HCT116 (cell line): ENCODE measurements around the gene ZBTB7B. TPM values are rescaled to one million over a fixed set of nuclear protein-coding genes. Genes with fewer than 3 reads are reported as not detected.

Source experiments
- CBX3 ChIP-seq: IDR thresholded peaks from 2 replicates; pipeline ENCODE4 v1.6.1; 2012; ENCODE audit warnings: low read depth
- CEBPB ChIP-seq: IDR thresholded peaks from 2 replicates; pipeline ENCODE4 v1.6.1; 2012; ENCODE audit warnings: low read depth
- EZH2 ChIP-seq: fragments of 200-600 bp; sonication (generic); IDR thresholded peaks from 2 replicates; pipeline ENCODE4 v1.6.1; 2017; ENCODE audit warnings: antibody characterized with exemption, mixed run types
- JUND ChIP-seq: IDR thresholded peaks from 2 replicates; pipeline ENCODE4 v1.6.1; 2012
- POLR2AphosphoS5 ChIP-seq: IDR thresholded peaks from 2 replicates; pipeline ENCODE4 v1.6.1; 2011; ENCODE audit warnings: mild to moderate bottlenecking, low read depth, low read length, moderate library complexity
- RAD21 ChIP-seq: IDR thresholded peaks from 2 replicates; pipeline ENCODE4 v1.6.1; 2012; ENCODE audit warnings: low read depth, mild to moderate bottlenecking
- SP1 ChIP-seq: IDR thresholded peaks from 2 replicates; pipeline ENCODE4 v1.6.1; 2012; ENCODE audit warnings: low read depth
- ZFX ChIP-seq: fragments of 450-650 bp; IDR thresholded peaks from 2 replicates; pipeline ENCODE4 v1.6.1; 2017
- total RNA-seq: library from RNA; stranded (reverse); gene quantifications from one replicate; pipeline ENCODE4 v1.2.1, GENCODE V29; 2021; ENCODE audit not compliant: unreplicated experiment
- TF ChIP-seq, protein P1 (sequence below), 3 experiments: fragments of 200-600 bp in 1 of 3; sonication (generic) in 1 of 3; IDR thresholded peaks in 2 of 3; conservative IDR thresholded peaks in 1 of 3; 2 replicates each; pipeline ENCODE4 v1.5.1; 2012 to 2017; ENCODE audit warnings: low read depth in 2 of 3, low read length in 2 of 3, antibody characterized with exemption in 1 of 3, borderline replicate concordance in 1 of 3, control low read depth in 1 of 3, mild to moderate bottlenecking in 1 of 3, mixed read lengths in 1 of 3, mixed run types in 1 of 3, moderate library complexity in 1 of 3; ENCODE audit not compliant: insufficient read depth in 1 of 3
- TF ChIP-seq, protein P2 (sequence below): IDR thresholded peaks from 2 replicates; pipeline ENCODE4 v1.6.1; 2011; ENCODE audit warnings: mild to moderate bottlenecking, low read length, moderate library complexity; ENCODE audit not compliant: insufficient replicate concordance; ENCODE audit errors: extremely low read depth

The ZBTB7B gene
- total RNA-seq, 1 experiment from 2014 or later, result 57.0 TPM

DNA sequence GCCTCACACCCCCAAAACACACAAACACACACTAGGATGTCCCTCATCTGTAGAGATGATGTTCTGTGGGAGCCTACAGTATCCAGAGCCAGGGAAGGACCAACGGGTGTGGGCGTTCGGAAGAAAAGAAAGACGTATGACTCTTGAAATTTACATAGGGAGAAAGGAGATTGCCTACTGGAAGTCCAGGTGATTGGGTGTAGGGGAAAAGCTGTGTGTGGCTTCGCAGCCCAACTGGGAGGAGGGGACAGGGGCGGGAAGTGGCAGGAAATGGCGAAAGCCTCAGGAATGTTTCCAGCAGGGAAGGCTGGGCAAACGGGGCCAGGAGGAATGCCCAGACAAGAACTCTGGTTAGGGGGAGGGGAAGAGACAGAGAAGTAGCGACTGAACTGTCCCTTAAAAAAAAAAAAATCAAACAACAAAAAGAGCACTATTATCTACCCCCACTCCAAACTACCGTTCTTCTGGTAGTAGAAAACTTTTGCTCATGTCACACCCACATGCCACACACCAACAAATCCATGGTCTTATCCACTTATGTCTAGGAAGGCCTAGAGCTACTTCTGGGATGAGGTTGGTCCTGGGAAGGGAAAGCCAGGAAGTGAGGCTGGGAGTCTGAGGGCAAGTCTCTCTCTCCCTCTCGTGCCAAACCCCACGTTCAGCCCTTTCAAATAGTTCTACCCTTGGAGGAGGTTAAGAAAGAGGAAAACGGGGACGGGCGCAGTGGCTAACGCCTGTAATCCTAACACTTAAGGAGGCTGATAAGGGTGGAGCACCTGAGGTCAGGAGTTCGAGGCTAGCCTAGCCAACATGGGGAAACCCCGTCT lies 29.9 kb upstream of the ZBTB7B start (continued):
- TF ChIP-seq, protein P1, sequence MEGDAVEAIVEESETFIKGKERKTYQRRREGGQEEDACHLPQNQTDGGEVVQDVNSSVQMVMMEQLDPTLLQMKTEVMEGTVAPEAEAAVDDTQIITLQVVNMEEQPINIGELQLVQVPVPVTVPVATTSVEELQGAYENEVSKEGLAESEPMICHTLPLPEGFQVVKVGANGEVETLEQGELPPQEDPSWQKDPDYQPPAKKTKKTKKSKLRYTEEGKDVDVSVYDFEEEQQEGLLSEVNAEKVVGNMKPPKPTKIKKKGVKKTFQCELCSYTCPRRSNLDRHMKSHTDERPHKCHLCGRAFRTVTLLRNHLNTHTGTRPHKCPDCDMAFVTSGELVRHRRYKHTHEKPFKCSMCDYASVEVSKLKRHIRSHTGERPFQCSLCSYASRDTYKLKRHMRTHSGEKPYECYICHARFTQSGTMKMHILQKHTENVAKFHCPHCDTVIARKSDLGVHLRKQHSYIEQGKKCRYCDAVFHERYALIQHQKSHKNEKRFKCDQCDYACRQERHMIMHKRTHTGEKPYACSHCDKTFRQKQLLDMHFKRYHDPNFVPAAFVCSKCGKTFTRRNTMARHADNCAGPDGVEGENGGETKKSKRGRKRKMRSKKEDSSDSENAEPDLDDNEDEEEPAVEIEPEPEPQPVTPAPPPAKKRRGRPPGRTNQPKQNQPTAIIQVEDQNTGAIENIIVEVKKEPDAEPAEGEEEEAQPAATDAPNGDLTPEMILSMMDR (IDR thresholded peaks at IDR 0.05 in 2 of 3, conservative IDR thresholded peaks at IDR 0.05 in 1 of 3; ENCODE audit: borderline replicate concordance in 1 of 3, insufficient read depth in 1 of 3, low read depth in 2 of 3, low read length in 2 of 3), result no peak
- TF ChIP-seq ZFX (0 out of 2 replicates have a peak, but pooled peaks have one; percentile 25), SP1 (no peak), JUND (no peak), CEBPB (no peak), RAD21 (no peak), POLR2AphosphoS5 (peak; percentile 66), CBX3 (no peak), EZH2 (no peak)
- TF ChIP-seq, protein P2, sequence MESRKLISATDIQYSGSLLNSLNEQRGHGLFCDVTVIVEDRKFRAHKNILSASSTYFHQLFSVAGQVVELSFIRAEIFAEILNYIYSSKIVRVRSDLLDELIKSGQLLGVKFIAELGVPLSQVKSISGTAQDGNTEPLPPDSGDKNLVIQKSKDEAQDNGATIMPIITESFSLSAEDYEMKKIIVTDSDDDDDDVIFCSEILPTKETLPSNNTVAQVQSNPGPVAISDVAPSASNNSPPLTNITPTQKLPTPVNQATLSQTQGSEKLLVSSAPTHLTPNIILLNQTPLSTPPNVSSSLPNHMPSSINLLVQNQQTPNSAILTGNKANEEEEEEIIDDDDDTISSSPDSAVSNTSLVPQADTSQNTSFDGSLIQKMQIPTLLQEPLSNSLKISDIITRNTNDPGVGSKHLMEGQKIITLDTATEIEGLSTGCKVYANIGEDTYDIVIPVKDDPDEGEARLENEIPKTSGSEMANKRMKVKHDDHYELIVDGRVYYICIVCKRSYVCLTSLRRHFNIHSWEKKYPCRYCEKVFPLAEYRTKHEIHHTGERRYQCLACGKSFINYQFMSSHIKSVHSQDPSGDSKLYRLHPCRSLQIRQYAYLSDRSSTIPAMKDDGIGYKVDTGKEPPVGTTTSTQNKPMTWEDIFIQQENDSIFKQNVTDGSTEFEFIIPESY, result no peak
